ENCODE measurements around the gene C16orf90. TPM values are rescaled to one million over a fixed set of nuclear protein-coding genes. Genes with fewer than 3 reads are reported as not detected.
"Not testable (repeated sequence)": the region's sequence is repeated elsewhere in the genome, so short reads cannot be mapped to it uniquely, and the experiment has no call there.

Gene C16orf90
- total RNA-seq, 2 donors from 2014 or later = not detected

DNA sequence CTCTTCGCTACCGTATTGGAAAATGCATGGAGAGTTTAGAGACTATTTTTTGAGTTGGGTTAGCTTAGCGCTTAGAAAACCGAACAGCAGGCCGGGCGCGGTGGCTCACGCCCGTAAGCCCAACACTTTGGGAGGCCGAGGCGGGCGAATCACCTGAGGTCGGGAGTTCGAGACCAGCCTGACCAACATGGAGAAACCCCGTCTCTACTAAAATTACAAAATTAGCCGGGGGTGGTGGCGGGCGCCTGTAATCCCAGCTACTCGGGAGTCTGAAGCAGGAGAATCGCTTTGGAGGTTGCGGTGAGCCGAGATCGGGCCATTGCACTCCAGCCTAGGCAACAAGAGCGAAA, 6.1 kb upstream of the C16orf90 start:
- Mint-ChIP-seq H3K4me1 (peaks cover 25% of the 10 kb centered on the region), H3K27ac (peak overlapping the region; percentile 97), H3K4me3 (peak overlapping the region; percentile 97), H3K36me3 (ENCODE audit: low read depth) (peaks cover 27% of the 10 kb centered on the region)
- not testable (repeated sequence) for H3K27me3 Mint-ChIP-seq; H3K9me3 Mint-ChIP-seq; ATAC-seq (replicated peaks)

DNA sequence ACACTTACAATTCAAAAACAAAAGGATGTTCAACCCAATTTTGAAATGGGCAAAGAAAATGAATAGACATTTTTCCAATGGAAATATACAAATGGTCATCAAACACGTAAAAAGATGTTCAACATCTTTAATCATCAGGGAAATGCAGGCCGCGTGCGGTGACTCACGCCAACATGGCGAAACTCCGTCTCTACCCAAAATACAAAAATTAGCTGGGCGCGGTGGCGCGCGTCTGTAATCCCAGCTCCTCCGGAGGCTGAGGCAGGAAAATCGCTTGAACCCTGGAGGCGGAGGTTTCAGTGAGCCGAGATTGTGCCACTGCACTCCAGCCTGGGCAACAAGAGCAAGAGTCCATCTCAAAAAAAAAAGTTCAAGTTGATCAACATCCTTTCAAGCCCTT, 3.7 kb upstream of the C16orf90 start:
- peaks cover 17% of the 10 kb centered on the region for H3K4me1 Mint-ChIP-seq
- peak overlapping the region; percentile 97 for H3K4me3 Mint-ChIP-seq
- H3K27me3 Mint-ChIP-seq = no peaks in the 10 kb centered on the region
- peaks cover 8% of the 10 kb centered on the region for H3K36me3 Mint-ChIP-seq (ENCODE audit: low read depth)
- H3K27ac Mint-ChIP-seq = peak overlapping the region; percentile 15
- ATAC-seq (replicated peaks) = no peak
- H3K9me3 Mint-ChIP-seq = no peaks in the 10 kb centered on the region

DNA sequence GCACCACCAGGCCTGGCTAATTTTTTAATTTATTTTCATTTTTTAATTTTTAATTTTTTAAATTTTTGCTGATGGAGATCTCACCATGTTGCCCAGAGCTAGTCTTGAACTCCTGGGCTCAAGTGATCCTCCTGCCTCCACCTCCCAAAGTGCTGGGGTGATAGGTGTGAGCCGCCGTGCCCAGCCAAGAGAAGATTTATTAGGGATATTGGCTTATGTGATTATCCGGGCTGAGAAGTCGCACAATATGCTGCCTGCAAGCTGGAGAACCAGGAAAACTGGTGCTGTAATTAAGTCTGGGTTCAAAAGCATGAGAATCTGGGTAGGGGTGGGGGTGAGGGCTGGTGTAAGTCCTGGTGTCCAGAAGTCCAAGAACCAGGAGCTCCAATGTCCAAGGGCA, 2.5 kb upstream of the C16orf90 start:
- Mint-ChIP-seq H3K4me3 (no peak overlapping the region), H3K4me1 (peaks cover 16% of the 10 kb centered on the region), H3K27me3 (no peaks in the 10 kb centered on the region), H3K36me3 (ENCODE audit: low read depth) (peaks cover 8% of the 10 kb centered on the region), H3K9me3 (no peaks in the 10 kb centered on the region), H3K27ac (no peak overlapping the region)
- no peak for ATAC-seq (replicated peaks)

DNA sequence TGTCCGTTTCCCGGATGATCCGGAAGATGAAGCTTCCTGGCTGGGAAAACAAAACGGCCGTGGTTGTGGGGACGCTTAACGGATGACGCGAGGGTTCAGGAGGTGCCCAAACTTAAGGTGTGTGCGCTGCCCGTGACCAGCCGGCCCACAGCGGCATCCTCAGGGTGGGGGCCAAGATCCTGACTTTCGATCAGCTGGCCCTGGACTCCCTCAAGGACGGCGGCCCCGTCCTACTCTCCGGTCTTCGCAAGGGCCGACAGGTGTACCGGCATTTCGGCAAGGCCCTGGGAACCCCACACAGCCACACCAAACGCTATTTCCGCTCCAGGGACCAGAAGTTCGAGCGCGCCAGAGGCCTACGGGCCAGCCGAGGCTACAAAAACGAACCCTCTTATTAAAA, 1.1 kb upstream of the C16orf90 start:
- Mint-ChIP-seq H3K4me1 (peaks cover 5% of the 10 kb centered on the region), H3K27me3 (no peaks in the 10 kb centered on the region), H3K27ac (no peak overlapping the region), H3K4me3 (no peak overlapping the region), H3K9me3 (no peaks in the 10 kb centered on the region), H3K36me3 (ENCODE audit: low read depth) (peaks cover 8% of the 10 kb centered on the region)
- no peak for ATAC-seq (replicated peaks)

DNA sequence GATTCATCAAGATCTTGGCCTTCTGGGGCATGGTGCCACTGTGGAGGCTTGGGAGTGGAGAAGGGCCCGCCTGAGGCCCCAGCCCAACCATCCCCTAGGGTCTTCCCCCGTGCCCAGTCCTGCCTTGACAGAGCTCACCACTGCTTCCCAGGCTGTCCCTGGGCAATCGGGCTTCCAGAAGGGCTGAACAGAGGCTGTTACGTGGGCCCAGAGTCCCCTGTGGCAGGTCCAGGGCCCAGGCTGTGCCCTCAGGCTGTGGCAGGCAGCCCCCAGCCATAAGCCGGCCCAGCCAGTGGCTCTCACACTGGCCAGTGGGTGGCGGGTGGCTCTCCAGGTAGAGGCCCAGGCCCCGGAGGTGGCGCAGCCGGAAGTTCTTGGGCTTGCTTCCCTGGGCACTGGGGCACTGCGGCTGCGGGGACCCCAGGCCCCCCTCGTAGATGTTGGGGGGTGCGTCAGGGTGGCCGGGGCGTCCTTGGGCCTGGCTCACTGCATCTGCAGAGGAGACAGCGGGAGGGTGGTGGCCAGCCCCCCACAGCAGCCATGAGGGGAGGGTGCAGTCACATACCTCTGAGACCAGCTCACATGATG, 809 bp downstream of the C16orf90 start:
- Mint-ChIP-seq H3K4me1 (no peaks in the 10 kb centered on the region), H3K27ac (no peak overlapping the region), H3K36me3 (ENCODE audit: low read depth) (no peaks in the 10 kb centered on the region), H3K4me3 (no peak overlapping the region), H3K9me3 (no peaks in the 10 kb centered on the region), H3K27me3 (no peaks in the 10 kb centered on the region)
- no peak for ATAC-seq (replicated peaks)

DNA sequence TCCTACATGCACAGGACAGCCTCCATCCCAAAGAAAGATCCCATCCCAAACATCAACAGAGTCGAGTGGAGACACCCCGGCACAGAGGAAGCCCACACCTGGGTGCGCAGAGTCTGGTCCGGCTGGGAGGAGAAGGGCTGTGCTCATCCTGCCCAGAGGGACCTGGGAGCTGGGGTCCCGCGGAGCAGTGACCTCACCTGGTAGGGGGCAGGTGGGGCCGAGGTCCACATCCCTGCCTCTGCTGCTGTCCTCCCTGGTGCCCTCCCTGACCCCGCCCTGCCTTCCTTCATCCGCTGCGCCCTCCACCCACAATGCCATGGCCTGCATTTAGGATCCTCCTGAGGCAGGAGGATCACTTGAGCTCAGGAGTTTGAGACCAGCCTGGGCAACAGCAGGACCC, 2.9 kb downstream of the C16orf90 start:
- H3K27me3 Mint-ChIP-seq = no peaks in the 10 kb centered on the region
- H3K4me3 Mint-ChIP-seq = no peak overlapping the region
- H3K9me3 Mint-ChIP-seq = no peaks in the 10 kb centered on the region
- no peak overlapping the region for H3K27ac Mint-ChIP-seq
- no peak for ATAC-seq (replicated peaks)
- H3K4me1 Mint-ChIP-seq = no peaks in the 10 kb centered on the region
- no peaks in the 10 kb centered on the region for H3K36me3 Mint-ChIP-seq (ENCODE audit: low read depth)

DNA sequence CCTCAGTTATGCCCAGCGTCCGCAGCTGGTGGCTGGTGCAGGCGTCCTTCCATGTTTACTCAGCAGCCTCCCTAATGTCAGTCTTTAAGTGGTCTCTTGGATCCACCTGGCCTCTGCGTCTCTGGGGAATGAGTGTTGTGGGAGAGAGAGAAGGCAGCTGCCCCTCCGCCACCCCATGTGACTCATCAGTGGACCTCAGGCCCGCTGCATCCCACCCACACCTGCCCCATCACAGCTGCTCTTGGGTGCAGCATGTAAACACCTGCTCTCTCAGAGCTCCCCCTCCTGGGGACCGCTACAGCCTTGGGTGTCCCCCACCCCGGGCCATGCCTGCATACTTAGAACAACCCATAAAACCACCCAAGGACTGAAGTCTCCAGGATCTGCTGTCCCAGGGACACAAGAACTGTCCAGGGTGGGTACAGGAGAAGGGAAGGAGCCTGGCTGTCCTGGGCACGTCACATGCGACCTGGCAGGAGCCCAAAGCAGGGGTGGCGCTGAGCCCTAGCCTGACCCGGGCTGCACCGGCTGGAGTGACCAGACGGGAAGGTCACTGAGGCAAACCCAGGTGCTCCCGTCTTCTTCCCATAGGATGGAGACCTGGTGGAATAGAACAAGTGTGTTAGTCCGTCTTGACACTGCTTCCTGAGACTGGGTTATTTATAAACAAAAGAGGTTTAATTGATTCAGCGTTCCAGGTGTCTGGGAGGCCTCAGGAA, 4.2 kb downstream of the C16orf90 start:
- Mint-ChIP-seq H3K27me3 (no peaks in the 10 kb centered on the region), H3K36me3 (ENCODE audit: low read depth) (peaks cover 5% of the 10 kb centered on the region), H3K9me3 (no peaks in the 10 kb centered on the region), H3K4me3 (no peak overlapping the region), H3K4me1 (no peaks in the 10 kb centered on the region), H3K27ac (peak overlapping the region; percentile 68)
- ATAC-seq (replicated peaks) = peak; percentile 39

DNA sequence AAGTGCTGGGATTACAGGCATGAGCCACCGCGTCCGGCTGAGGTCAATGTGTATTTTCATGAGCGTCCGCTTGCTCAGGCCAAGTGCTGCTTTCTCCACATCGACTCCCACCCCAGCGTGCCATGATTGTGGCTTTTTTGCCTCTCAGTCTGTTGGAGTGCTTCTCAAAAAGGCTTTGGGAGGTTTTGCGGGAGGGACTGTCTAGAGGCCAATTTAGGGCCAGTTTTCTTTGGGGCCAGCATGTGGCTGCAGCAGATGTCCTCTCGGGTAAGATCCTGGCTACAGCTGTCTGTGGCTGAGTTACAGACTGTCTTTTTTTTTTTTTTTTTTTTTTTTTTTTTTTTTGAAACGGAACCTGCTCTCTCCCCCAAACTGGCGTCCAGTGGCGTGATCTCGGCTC, 6.5 kb downstream of the C16orf90 start:
- Mint-ChIP-seq H3K9me3 (no peaks in the 10 kb centered on the region), H3K27me3 (no peaks in the 10 kb centered on the region), H3K4me1 (no peaks in the 10 kb centered on the region), H3K27ac (no peak overlapping the region), H3K36me3 (ENCODE audit: low read depth) (peaks cover 17% of the 10 kb centered on the region), H3K4me3 (no peak overlapping the region)
- ATAC-seq (replicated peaks) = no peak

DNA sequence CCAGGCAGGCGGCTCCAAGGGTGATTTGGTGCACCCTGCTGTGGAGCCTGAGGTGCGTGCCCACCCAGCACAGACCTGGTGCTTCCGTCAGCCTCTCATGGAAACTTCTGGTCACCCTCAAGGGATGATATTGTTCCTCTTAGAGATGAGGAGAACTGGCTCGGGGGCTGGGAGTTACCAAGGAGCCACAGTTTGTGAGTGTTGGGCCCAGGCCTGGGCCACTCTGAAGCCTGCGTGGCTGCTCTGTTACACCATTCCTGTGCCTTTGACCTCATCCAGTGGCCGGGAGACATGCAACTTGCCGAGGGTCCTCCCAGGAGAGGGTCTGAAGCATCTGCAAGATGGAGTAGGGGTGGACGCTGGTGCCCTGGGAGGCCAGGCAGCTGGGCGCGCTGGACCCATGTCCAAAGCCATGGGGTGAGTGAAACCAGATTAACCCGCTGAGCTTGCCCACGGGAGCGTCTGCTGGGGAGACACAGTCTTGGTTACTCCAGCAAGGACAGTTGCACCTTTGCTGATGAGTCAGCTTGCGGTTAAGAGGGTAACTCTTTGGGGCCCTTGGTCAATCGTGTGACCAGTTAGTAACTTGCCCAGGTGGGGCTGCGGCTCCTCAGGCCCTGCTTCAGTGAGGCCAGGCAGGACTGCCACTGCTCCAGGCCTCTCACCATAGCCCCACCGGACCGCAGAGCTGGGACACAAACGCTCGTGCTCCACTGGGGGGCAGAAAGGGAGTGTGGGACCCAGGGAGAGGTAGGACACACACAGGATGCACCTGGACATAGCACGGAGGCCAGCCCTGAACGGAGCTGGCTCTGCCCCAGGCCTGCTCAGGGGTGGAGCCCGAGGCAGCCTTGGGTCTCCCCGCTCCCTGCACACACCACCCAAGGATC, 7.5 kb downstream of the C16orf90 start:
- Mint-ChIP-seq H3K4me1 (no peaks in the 10 kb centered on the region), H3K4me3 (no peak overlapping the region), H3K9me3 (no peaks in the 10 kb centered on the region), H3K27me3 (no peaks in the 10 kb centered on the region), H3K27ac (no peak overlapping the region), H3K36me3 (ENCODE audit: low read depth) (peaks cover 28% of the 10 kb centered on the region)
- ATAC-seq (replicated peaks) = no peak

DNA sequence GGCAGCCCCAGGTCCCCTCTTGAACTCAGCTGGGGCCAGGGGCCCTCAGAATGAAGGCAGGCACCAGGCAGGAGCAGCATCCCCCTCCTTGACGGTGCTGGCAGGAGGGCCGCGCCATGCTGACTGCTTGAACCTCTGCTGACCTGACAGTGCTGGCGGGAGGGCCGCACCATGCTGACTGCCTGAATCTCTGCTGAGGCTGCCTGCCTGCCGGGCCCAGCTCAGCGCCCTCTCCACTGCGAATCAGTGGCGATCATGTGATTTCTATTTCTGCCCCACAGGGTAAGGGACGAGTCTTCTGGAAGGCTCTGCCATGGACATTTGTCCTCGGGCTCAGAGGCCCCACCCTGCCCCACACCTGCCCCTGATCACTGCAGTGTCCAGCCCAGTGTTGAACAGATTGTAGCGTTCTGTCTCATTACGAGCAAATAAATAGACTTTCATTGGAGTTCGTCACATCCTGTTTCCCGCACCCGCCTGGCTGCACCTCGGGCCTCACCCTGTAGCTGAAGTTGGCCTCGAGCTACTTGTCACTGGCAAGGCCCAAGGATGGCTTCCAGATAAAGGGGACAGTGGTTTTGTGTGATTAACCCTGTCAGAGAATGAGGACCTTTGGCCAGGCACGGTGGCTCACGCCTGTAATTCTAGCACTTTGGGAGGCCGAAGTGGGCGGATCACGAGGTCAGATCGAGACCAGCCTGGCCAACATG, 8.6 kb downstream of the C16orf90 start:
- no peaks in the 10 kb centered on the region for H3K27me3 Mint-ChIP-seq
- H3K36me3 Mint-ChIP-seq (ENCODE audit: low read depth) = peaks cover 39% of the 10 kb centered on the region
- H3K4me1 Mint-ChIP-seq = no peaks in the 10 kb centered on the region
- no peaks in the 10 kb centered on the region for H3K9me3 Mint-ChIP-seq
- H3K4me3 Mint-ChIP-seq = no peak overlapping the region
- no peak overlapping the region for H3K27ac Mint-ChIP-seq
- no peak for ATAC-seq (replicated peaks)

DNA sequence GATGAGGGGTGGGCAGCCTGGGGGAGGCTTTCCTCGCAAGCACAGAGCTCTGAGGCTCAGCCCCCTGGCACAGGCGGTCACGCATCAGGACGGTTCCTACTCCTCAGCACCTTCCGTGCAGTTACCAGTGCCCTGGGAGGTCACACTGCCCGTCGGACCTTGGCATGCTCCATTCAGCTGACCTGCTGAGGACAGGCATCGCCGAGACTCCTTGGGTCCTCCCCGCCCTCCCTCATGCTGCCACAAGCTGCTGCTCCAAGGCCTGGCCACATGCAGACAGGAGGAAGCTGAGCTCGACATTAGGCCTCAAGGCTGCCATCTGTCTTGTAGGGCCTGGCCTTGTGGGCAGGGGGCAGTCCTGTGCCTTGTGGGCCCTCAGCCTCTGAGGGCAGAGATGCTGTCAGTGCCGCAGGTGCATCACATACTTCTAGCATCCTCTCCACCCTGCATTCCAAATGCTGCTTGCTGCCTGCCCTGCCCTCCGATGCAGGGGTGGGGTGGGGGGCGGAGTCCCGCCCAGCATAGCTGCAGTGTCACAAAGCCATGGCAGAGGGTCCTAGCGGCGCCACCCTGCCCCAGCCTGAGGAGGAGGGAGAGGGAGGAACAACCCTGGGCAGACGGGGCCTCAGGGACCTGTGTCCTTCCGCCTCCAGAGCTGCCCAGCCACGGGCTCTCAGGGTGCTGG, 9.3 kb downstream of the C16orf90 start:
- H3K4me3 Mint-ChIP-seq = no peak overlapping the region
- H3K27me3 Mint-ChIP-seq = no peaks in the 10 kb centered on the region
- no peaks in the 10 kb centered on the region for H3K9me3 Mint-ChIP-seq
- H3K27ac Mint-ChIP-seq = no peak overlapping the region
- peaks cover 46% of the 10 kb centered on the region for H3K36me3 Mint-ChIP-seq (ENCODE audit: low read depth)
- H3K4me1 Mint-ChIP-seq = no peaks in the 10 kb centered on the region
- ATAC-seq (replicated peaks) = no peak

DNA sequence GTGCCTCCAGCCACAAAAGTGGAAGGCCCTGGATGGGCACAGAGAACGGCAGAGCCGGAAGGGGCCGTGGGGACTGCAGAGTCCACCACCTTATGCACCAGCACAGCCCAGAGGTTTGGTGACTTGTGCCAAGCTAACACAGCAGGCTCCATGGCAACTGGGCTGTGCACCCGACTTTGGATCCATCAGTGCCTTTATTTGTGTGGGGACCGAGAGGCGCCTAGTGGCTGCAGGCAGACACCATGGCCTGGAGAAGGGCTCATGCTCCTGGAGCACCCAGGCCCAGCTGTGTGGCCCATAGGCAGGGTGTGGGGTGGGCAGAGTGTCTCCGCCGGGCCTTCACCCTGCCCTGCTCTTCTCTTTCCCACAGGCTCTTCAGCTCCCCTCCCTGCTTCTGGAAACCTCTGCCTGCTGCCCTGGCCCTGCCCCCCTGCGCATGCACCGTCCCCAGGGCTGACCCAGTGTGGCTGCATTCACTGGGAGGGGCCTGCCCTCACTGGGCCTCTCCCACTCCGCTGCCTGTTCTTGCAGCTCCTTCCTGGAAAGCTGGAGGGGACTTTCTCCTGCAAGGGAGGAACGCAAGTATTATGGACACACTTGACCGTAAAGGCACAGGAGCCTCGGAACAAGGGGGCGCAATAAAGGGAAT, 10.1 kb downstream of the C16orf90 start:
- H3K27ac Mint-ChIP-seq = no peak overlapping the region
- H3K36me3 Mint-ChIP-seq (ENCODE audit: low read depth) = peaks cover 53% of the 10 kb centered on the region
- no peak for ATAC-seq (replicated peaks)
- no peak overlapping the region for H3K4me3 Mint-ChIP-seq
- H3K4me1 Mint-ChIP-seq = no peaks in the 10 kb centered on the region
- H3K9me3 Mint-ChIP-seq = no peaks in the 10 kb centered on the region
- no peaks in the 10 kb centered on the region for H3K27me3 Mint-ChIP-seq

DNA sequence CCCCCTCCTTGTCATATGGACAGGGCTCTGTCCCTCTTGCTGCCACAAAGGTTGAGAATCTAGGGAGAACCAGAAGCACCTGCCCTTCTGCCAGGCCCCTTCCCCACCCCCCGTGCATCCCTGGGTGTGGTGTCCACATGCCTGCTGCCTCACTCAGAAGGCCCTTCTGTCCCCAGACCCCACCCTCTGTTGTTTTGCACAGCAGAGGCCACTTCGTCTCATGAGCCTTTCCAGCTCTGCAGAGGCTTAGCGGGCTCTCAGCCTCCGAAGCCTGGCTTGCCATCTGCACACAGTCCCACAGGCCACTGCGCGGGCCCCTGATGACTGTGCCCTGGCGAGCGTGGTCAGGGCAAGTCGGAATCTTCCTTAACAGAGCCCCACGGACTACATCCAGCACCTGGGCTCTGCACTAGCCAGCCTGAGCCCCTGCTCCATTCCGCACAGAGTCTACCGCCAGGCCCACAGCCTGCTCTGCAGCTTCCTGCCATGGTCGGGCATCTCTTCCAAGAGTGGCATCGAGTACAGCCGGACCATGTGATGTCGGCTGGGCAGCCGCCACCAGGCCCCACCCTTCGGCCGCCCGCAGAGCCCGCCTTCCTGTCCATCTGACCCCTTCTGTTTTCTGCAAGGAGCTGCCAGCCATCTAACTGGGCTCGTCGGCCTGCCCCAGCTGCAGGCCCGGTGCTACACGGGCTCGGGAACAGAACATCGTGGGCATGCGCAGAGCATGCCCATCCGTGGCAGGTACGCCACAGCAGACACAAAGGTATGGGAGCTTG, 10.8 kb downstream of the C16orf90 start:
- Mint-ChIP-seq H3K4me3 (no peak overlapping the region), H3K4me1 (no peaks in the 10 kb centered on the region), H3K36me3 (ENCODE audit: low read depth) (peaks cover 60% of the 10 kb centered on the region), H3K9me3 (no peaks in the 10 kb centered on the region), H3K27me3 (no peaks in the 10 kb centered on the region), H3K27ac (no peak overlapping the region)
- no peak for ATAC-seq (replicated peaks)
